NCI-H446 treated with DMSO at 0.1 percent for 48 hours (cell line): ENCODE data around the gene SOBP.

ENCODE experiments used
- DNase-seq: peaks from one replicate; lab custom pipeline; 2025; lab: John Stamatoyannopoulos, UW

The SOBP gene

DNA sequence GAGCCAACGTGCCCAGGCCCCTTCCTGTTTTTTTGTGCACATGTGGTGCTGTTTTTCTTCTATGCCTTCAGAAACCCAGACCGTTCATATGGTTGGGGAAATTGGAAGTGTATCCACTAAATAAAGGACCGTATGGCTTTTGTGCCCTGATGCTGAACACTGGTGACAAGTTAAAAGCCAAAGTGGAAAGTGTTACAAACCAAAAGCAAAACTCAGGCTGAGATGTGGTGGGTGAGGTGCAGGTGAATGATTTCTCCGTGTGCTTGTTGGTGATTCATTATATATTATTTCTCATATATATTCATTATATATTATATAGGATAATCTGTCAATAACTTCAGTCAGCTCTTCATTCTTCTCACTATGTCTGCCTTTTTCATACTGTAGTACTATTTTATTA, 148.6 kb downstream of the SOBP start:
- no peak for DNase-seq

DNA sequence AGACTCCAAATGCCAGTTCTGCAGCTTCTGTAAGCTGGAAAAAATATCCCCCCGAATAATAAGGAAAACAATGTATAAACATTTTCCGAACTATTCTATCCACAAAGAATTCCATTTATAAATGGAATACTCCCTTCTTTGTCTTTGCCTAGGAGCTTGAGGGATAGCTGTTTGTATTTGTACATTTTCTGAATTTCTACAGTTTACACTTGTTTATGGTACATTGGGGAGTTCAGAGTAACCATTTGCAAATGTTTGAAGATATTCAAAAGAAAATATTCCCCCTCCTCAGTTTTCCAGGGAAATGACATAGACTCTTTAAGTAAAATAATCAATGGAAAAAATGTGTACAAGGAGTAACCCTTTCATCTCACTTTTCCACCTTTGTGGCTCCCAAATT, 149.6 kb downstream of the SOBP start:
- DNase-seq, result no peak

DNA sequence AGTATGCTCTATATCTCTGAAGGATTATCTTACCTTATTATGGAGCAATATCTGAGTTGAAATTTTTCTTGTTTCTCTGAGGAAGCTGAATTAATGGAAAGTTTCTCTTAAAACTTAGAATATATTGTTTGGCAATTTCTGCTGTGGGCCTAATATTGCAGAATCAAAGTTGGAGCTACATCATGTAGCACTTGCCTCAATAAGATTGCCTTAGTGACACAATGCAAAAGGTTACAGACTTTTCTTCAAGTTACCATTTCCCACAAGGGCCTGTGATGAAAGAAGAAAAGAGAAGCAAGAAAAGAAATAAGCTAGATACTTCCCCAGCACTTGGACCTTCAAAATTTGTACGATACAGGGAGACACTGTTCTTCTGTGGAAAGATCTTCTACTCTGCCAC, 151.2 kb downstream of the SOBP start:
- DNase-seq, result no peak

GRCh38 chr6:107641500-107641941, 151.6 kb downstream of the SOBP start:
- no peak for DNase-seq

DNA sequence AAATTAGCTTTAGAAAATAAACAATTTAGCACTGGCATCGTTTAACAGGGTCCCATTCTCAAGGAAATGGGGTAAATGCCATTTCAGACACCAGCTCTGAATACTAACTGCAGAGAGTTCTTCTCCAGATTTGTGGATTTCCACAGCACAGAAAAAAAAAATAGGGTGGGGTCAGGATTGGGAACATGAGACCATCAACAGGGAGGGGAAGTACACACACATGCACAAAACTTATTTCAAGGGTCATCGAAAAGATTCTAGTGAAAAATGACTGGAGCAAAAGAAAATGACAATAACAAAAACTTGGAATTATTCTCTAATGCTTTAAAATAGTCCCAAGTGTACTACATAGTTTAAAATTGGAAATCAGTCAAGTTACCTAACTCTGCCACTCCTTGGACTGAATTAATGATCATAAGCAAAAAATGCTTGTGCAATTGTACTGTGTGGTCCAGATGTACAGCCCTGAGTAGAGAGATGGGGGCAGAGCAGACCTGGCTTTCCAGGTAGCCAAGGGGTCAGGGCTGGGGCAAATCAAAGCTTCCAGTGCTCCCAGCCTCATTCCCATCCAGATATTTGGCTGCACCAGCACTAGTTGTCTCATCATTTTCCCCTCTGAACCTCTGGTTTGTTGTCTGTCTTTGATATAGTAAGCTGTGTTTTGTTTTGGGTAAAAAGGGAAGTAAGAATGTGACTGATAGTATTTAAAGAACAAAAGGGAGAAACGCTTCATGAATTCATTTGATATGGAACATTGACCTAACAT, 152.4 kb downstream of the SOBP start:
- DNase-seq, result no peak

DNA sequence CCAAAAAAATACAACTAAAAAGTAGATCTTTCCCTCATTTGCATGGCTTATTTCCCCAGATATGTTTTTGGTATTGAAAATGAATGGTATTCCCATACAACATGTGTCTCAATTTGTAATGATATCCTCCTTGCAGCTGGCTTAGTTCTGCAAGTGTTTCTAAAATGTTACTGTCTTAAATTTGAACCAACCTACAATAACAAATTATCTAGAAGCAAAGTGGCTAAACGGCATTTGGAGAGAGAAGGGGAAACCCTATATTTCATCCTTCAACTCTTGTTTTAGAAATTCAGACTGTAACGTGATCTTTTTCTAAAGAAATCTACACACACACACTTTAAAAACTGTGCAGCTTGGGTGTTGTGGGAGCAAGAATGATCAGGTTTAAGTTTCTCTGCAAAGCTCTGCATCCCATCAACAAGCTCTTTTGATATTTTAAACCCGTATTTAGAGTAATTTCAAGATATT, 153.0 kb downstream of the SOBP start:
- DNase-seq, result no peak

DNA sequence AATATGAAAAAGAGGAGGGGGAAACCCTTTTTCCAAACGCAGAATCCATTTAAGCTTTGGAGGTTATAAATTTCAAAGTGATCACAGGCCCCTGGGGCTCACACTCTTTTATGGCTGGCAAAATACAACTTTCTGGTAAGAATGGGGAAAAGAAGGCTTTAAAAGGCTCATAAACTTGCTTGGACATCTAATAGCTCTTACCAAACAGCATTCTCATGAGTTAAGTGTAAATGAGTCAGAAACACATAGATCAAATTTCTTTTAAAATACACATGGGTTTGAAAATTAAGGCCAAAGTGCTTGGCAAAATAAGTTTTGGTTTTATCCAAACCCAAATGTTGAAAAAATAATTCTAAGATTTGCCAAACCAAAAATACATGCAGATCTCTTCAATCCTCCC, 154.6 kb downstream of the SOBP start:
- DNase-seq, result no peak

DNA sequence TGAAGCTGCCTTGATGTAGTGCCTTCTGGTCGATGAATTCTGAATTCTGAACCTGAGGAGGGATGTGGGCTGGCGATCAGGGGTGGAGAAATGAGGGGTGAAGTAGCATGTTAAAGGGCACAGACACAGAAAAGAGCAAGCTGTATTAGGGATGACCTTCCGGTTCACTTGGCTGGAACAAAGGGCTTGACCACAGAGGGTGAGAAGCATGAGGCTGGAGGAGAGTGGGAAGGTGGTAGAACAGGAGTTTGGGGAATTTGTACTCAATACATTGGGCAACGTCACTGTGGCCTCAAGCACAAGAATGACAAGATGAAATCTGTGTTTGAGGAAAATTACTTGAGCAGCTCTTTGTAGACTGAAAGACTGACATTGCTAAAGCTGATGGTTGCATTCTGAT, 155.8 kb downstream of the SOBP start:
- DNase-seq, result no peak

- DNase-seq, result no peak
Measured at GRCh38 chr6:107646176-107646575, 156.3 kb downstream of the SOBP start.

- DNase-seq, result no peak
Measured at GRCh38 chr6:107646776-107647438, 157.0 kb downstream of the SOBP start.

DNA sequence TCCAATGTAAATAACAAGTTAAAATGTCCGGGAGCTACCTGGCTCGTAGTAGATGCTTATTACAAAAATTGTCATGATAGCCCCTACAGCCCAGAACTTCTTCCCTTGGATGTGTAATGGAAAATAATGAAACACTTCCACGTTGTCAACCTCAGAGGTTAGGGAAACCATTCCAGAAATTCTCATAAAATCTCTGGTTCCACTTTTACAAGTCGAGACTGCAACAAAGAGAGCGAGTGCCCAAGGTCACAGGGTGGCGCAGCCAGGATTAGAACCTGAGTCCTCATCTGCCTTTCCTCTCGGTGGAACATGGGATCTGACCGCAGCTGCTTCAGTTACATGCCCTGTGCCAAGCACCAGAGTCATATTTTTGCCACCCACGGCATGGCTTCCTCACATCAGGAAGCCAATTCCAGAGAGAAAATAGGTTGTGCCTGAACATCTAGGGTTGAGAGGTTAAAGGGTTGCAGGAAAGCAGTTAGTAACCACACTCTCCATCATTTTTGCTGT, 157.6 kb downstream of the SOBP start:
- no peak for DNase-seq

- no peak for DNase-seq
Measured at GRCh38 chr6:107648983-107649382, 159.1 kb downstream of the SOBP start.

DNA sequence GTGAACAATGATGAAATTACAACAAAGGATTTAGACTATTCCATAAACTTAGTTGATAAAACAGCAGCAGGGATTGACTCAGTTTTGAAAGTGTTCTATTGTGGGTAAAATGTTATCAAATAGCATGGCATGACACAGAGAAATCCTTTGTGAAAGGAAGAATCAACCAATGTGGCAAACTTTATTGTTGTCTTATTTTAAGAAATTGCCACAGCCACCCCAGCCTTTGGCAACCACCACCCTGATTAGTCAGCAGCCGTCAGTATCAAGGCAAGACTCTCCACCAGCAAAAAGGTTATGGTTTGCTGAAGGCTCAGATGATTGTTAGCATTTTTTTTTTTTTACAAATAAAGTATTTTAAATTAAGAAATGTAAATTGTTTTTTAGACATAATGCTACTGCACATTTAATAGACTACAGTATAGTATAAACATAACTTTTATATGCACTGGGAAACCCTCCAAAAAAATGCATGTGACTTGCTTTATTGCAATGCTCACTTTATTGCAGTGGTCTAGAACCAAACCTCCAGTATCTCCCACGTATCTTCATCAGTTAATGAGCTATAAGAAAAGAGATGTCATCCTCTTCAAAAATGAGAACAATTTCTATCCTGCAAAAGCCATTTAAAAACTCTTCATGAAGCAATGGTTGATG, 162.7 kb downstream of the SOBP start:
- no peak for DNase-seq

DNA sequence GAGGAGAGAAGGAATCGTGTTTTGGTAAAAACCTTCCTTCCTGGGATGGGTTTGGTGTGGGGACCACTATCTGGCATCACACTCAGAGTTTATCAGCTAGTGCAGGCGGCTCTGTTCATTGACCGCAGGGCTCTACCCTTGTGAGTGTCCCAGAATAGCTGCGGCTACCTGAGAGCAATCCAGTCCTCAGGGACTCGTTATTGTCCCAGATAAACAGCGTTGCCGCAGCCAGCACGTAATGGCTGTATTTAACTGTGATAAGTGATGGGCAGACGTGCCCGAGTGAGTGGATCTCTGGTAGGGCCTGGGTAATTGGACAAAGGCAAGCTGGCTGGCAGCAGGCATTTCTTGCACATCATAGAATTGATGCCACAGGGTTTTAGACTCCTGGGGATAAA, 163.3 kb downstream of the SOBP start:
- DNase-seq, result no peak

GRCh38 chr6:107653861-107654394, 164.0 kb downstream of the SOBP start:
- DNase-seq, result no peak

DNA sequence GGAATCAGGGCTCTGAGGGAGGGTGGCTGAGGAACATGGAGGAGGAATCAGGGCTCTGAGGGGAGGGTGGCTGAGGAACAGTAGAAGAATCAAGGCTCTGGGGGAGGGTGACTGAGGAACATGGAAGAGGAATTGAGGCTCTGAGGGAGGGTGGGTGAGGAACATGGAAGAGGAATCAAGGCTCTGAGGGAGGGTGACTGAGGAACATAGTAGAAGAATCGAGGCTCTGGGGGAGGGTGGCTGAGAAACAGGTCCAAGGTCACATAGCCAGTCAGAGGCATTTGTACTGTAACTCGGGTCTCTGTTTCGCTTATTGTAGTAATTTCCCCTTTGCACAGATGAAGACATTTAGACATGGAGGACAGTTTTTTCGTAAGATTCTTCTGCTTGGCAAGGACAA, 164.8 kb downstream of the SOBP start:
- no peak for DNase-seq

DNA sequence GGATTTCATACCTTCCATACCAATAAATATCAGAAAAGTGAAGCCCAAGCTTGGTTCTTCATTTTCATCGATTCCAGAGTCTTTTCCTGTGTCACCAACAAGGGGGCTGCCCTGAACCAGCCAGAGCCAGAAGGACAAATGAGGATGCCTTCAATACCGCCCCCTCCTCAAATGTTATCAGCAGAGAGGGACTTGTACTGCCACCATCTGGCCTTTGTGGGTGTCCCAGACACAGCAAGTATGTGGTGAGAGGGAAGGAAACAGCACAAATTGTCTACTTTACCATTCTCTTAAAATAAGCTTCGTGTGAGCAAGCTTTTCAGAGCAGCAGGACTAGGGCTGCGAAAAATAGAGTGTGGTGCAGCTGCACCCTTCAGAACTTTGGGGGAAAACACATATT, 165.3 kb downstream of the SOBP start:
- DNase-seq, result no peak

GRCh38 chr6:107655864-107656263, 165.9 kb downstream of the SOBP start:
- no peak for DNase-seq

DNA sequence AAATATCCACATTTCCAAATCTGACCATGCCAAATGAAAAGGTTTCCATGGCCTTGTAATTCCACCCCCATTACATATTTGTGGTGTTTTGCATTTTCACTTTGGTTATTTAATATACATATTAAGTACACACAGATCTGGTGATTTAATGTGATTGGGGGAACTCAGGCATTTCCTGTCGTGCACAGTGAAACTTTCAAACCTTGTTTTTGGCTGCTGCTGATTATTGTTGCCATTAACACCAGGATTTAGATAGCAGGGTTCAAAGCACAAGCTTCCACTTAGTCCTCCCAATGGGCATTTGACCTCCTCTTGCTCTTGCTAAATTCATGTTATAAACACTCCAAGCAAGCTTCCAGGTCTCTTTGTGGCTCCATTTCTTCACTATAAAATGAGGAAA, 166.5 kb downstream of the SOBP start:
- DNase-seq, result no peak

DNA sequence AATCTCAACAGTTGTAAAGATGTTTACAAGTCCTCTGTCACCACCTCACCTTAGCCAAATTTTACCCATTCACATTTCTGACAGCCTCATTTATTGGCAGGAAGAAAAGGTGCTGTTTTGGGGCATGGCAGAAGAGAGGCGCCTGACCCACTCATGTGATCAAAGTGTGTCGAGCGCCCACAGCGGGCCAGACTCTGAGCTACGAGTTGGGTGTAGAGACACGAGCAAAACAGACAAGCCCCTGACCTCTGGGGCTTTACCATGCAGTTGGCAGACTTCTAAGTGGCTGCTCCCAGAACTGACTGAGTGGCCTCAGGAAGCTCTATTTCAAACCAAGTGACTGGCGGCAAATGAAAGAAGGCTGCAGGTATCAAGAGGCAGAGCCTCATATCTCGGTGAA, 167.0 kb downstream of the SOBP start:
- no peak for DNase-seq

- no peak for DNase-seq
Measured at GRCh38 chr6:107657373-107657754, 167.4 kb downstream of the SOBP start.

GRCh38 chr6:107657755-107658461, 168.0 kb downstream of the SOBP start:
- DNase-seq, result peak; percentile 85
